Panc1 (cell line): Measurements from ENCODE around the gene SETX. TPM values are rescaled to one million over a fixed set of nuclear protein-coding genes. Genes with fewer than 3 reads are reported as not detected.

Experiments used
- ATAC-seq: fragments of 200-7000 bp; cut with Tn5 transposase; 2 replicates; pipeline ENCODE4 v1.9.1; 2020; ENCODE audit warnings: mild to moderate bottlenecking, moderate library complexity
- BruUV-seq: library from RNA; stranded (reverse); fragments of 400-500 nt; replicated peaks from 2 replicates; lab custom pipeline; 2021; lab: Mats Ljungman, UMichigan
- CTCF ChIA-PET: fragments of 300-600 bp; sonication (Branson Sonifier 250); formaldehyde crosslinking; loops from one replicate; lab custom pipeline; 2022; ENCODE audit warnings: antibody characterized with exemption; lab: Charles Lee
- POLR2A ChIA-PET: fragments of 300-600 bp; sonication (Branson Sonifier 250); formaldehyde crosslinking; loops from one replicate; lab custom pipeline; 2022; ENCODE audit warnings: antibody characterized with exemption; lab: Charles Lee
- DNase-seq: peaks from one replicate; pipeline ENCODE4 v3.0.0-alpha.2; 2010; ENCODE audit warnings: low read depth, low spot score
- H3K27ac ChIP-seq: 2 replicates; pipeline ENCODE4 v1.5.1; 2011; ENCODE audit warnings: mild to moderate bottlenecking, low read length, inconsistent platforms
- H3K27me3 ChIP-seq: fragments of 200-500 bp; sonication (Bioruptor generic); 2 replicates; pipeline ENCODE4 v1.6.0; 2014; ENCODE audit warnings: low read length, inconsistent platforms; ENCODE audit not compliant: control insufficient read depth, insufficient read depth
- H3K36me3 ChIP-seq: fragments of 200-500 bp; sonication (Bioruptor generic); 2 replicates; pipeline ENCODE4 v1.5.1; 2014; ENCODE audit warnings: inconsistent platforms, mild to moderate bottlenecking, low read length, moderate library complexity; ENCODE audit not compliant: control insufficient read depth, insufficient read depth
- H3K4me1 ChIP-seq: 2 replicates; pipeline ENCODE4 v1.5.1; 2011; ENCODE audit warnings: inconsistent platforms, mild to moderate bottlenecking, low read length, moderate library complexity; ENCODE audit not compliant: control insufficient read depth, insufficient read depth
- H3K4me3 ChIP-seq, 2 experiments: 2 replicates each; pipeline ENCODE4 v1.5.1; 2011 to 2012; ENCODE audit warnings: low read depth in 2 of 2, low read length in 2 of 2, mild to moderate bottlenecking in 2 of 2, inconsistent platforms in 1 of 2, moderate library complexity in 1 of 2
- H3K9me3 ChIP-seq: fragments of 200-500 bp; sonication (Bioruptor generic); 2 replicates; pipeline ENCODE4 v1.5.1; 2014; ENCODE audit warnings: low read depth, mild to moderate bottlenecking, inconsistent platforms, low read length, moderate library complexity; ENCODE audit not compliant: control insufficient read depth, insufficient read depth
- POLR2AphosphoS5 ChIP-seq: IDR thresholded peaks from 2 replicates; pipeline ENCODE4 v1.6.1; 2012; ENCODE audit warnings: mild to moderate bottlenecking, low read depth, low read length, moderate library complexity
- REST ChIP-seq, 2 experiments: IDR thresholded peaks; 2 replicates each; pipeline ENCODE4 v1.6.1; 2011 to 2012; ENCODE audit warnings: low read depth in 2 of 2, control low read depth in 1 of 2, low read length in 1 of 2, mild to moderate bottlenecking in 1 of 2, moderate library complexity in 1 of 2; ENCODE audit not compliant: insufficient read depth in 1 of 2
- SIN3A ChIP-seq: IDR thresholded peaks from 2 replicates; pipeline ENCODE4 v1.6.1; 2012; ENCODE audit warnings: low read depth, mild to moderate bottlenecking, low read length, moderate library complexity, borderline replicate concordance; ENCODE audit not compliant: insufficient read depth
- TCF7L2 ChIP-seq: IDR thresholded peaks from 2 replicates; pipeline ENCODE4 v1.6.1; 2011; ENCODE audit warnings: mild to moderate bottlenecking, low read depth, low read length, inconsistent platforms
- in situ Hi-C: cut with HindIII; loops from 2 replicates; pipeline ENCODE4 v1.10.0; 2016; ENCODE audit warnings: low sequenced_read_pairs, low pct_unique_long_range_greater_than_20kb
- intact Hi-C: fragments of 100-400 bp; cut with micrococcal nuclease; formaldehyde crosslinking; loops from one replicate; pipeline ENCODE4 v1.10.0; 2022; ENCODE audit not compliant: unreplicated experiment
- total RNA-seq: library from RNA; stranded (reverse); gene quantifications from one replicate; pipeline ENCODE4 v1.2.1, GENCODE V29; 2021; ENCODE audit not compliant: unreplicated experiment
- TF ChIP-seq, protein P1 (sequence below): fragments of 450-650 bp; IDR thresholded peaks from 2 replicates; pipeline ENCODE4 v1.5.1; 2017; ENCODE audit warnings: mild to moderate bottlenecking

The SETX gene
- total RNA-seq, 1 experiment from 2014 or later: 28.1 TPM

DNA sequence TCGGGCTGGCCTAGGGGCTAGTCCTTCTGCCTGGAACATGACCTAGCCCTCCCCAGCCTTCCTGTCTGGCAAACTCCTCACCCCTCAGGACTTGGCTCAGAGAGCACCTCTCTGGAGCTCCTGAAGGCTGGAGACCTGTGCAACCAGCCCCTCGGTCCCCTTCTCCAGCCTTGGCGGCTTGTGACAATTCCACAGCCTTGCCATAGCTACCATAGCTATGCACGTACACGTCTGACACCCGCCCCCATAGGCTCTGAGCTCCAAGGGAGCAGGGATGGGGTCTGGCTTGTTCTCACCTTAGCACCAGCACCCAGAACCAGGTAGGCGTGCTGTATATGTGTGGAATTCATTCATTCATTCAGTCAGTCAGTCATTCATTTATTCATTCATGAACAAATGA, 143.2 kb downstream of the SETX start:
- no peaks in the 10 kb centered on the region for H3K9me3 ChIP-seq
- ATAC-seq (no peak), DNase-seq (no peak)
- BruUV-seq: no TSS peak
- no peaks in the 10 kb centered on the region; the same call in 1 of the 2 replicates for H3K4me1 ChIP-seq
- TF ChIP-seq SIN3A (no peak), POLR2AphosphoS5 (no peak), REST (IDR thresholded peaks at IDR 0.05; ENCODE audit: insufficient read depth in 1 of 2, low read depth in 2 of 2, low read length in 1 of 2) (no peak), TCF7L2 (no peak)
- TF ChIP-seq, protein P1, sequence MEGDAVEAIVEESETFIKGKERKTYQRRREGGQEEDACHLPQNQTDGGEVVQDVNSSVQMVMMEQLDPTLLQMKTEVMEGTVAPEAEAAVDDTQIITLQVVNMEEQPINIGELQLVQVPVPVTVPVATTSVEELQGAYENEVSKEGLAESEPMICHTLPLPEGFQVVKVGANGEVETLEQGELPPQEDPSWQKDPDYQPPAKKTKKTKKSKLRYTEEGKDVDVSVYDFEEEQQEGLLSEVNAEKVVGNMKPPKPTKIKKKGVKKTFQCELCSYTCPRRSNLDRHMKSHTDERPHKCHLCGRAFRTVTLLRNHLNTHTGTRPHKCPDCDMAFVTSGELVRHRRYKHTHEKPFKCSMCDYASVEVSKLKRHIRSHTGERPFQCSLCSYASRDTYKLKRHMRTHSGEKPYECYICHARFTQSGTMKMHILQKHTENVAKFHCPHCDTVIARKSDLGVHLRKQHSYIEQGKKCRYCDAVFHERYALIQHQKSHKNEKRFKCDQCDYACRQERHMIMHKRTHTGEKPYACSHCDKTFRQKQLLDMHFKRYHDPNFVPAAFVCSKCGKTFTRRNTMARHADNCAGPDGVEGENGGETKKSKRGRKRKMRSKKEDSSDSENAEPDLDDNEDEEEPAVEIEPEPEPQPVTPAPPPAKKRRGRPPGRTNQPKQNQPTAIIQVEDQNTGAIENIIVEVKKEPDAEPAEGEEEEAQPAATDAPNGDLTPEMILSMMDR: no peak
- in situ Hi-C loops (no loop called here), intact Hi-C loops (no loop called here)
- no peak overlapping the region for H3K4me3 ChIP-seq
- CTCF ChIA-PET: no interaction called here
- H3K27me3 ChIP-seq: no peaks in the 10 kb centered on the region
- H3K27ac ChIP-seq: no peak overlapping the region
- H3K36me3 ChIP-seq: no peaks in the 10 kb centered on the region
- POLR2A ChIA-PET: no interaction called here

Other genes with a start within 250 kb of the SETX start
- 5.1 TPM for gene NTNG2, start 192.9 kb downstream of the SETX start, total RNA-seq
- gene TTF1, start 51.9 kb upstream of the SETX start, total RNA-seq: 8.4 TPM
- not detected for gene CFAP77, start 55.2 kb upstream of the SETX start, total RNA-seq
- gene BARHL1, start 227.6 kb upstream of the SETX start, total RNA-seq: not detected